Measurements from ENCODE around the gene PLA2G4D. TPM values are rescaled to one million over a fixed set of nuclear protein-coding genes. Genes with fewer than 3 reads are reported as not detected.

PLA2G4D gene
- total RNA-seq, 1 experiment from 2014 or later: 0.34 TPM

GRCh38 chr15:42079401-42079908, 14.9 kb downstream of the PLA2G4D start:
- Histone ChIP-seq H3K4me3 (replicated peaks in 1 of 2; ENCODE audit: low read depth in 1 of 2, low read length in 2 of 2) (no peak overlapping the region), H3K27ac (ENCODE audit: low read depth, low read length) (no peak overlapping the region), H3K9ac (ENCODE audit: low read length) (no peak overlapping the region), H2AFZ (ENCODE audit: low read depth, low read length, poor library complexity, severe bottlenecking) (no peak overlapping the region), H3K9me3 (ENCODE audit: control insufficient read depth in 1 of 2, insufficient read depth in 1 of 2, low read depth in 1 of 2, low read length in 2 of 2) (no peaks in the 10 kb centered on the region), H3K79me2 (ENCODE audit: insufficient read depth, low read length) (no peaks in the 10 kb centered on the region), H3K4me2 (ENCODE audit: low read length) (no peak overlapping the region), H3K27me3 (ENCODE audit: insufficient read depth, low read length) (no peaks in the 10 kb centered on the region), H4K20me1 (ENCODE audit: insufficient read depth) (no peaks in the 10 kb centered on the region), H3K9me2 (ENCODE audit: insufficient read depth) (no peaks in the 10 kb centered on the region), H3K4me1 (ENCODE audit: control insufficient read depth in 1 of 2, insufficient read depth in 2 of 2, low read length in 2 of 2) (peaks cover 0 to 5% of the 10 kb centered on the region in 2 experiments; a peak in 1 of 4 replicates), H3K36me3 (ENCODE audit: control insufficient read depth in 1 of 2, insufficient read depth in 2 of 2, low read length in 2 of 2) (no peaks in the 10 kb centered on the region)
- DNase-seq (ENCODE audit: low read depth, low spot score) (no peak), ATAC-seq (no peak)
- POLR2A ChIA-PET: interaction anchor here (0.5 kb wide), 1 partner anchor 536 kb away, joined by 3 read pairs; the partner anchor contains the start of gene RPAP1
- CTCF ChIA-PET: interaction anchor here (1.1 to 2.9 kb wide), 2 partner anchors 12 to 55 kb away, joined by 3 to 9 read pairs; no protein-coding TSS in a partner anchor
- no TSS peak for BruUV-seq (replicated peaks)
- TF ChIP-seq YY1 (IDR thresholded peaks at IDR 0.05; ENCODE audit: extremely low read depth, insufficient replicate concordance, low read depth, low read length): no peak
- no peak for TF ChIP-seq MAX (IDR thresholded peaks at IDR 0.05)
- no peak for TF ChIP-seq POLR2AphosphoS5 (IDR thresholded peaks at IDR 0.05; ENCODE audit: low read depth, low read length)
- TF ChIP-seq EZH2phosphoT487 (IDR thresholded peaks at IDR 0.05; ENCODE audit: borderline replicate concordance): no peak
- TF ChIP-seq FOSL1 (IDR thresholded peaks at IDR 0.05; ENCODE audit: low read depth): no peak
- no peak for TF ChIP-seq CTCF (IDR thresholded peaks at IDR 0.05 in 2 of 3, conservative IDR thresholded peaks at IDR 0.05 in 1 of 3; ENCODE audit: borderline replicate concordance in 1 of 3, insufficient read depth in 1 of 3, low read depth in 2 of 3, low read length in 2 of 3)
- no peak for TF ChIP-seq CEBPB (IDR thresholded peaks at IDR 0.05; ENCODE audit: low read depth)
- no peak for TF ChIP-seq REST (IDR thresholded peaks at IDR 0.05; ENCODE audit: low read depth)
- TF ChIP-seq ATF3 (IDR thresholded peaks at IDR 0.05): no peak
- intact Hi-C loops (cut with micrococcal nuclease): no loop called here
- RAD21 ChIA-PET (ENCODE audit: low non-redundant PET in 1 of 2, low total read pairs in 2 of 2, uncharacterized antibody in 2 of 2, unreplicated experiment in 2 of 2): no interaction called here
